ENCODE measurements around the gene VTI1A. TPM values are rescaled to one million over a fixed set of nuclear protein-coding genes. Genes with fewer than 3 reads are reported as not detected.

VTI1A gene
- total RNA-seq, 1 donor from 2014 or later = 36.9 TPM

GRCh38 chr10:112761256-112761655, 314.2 kb downstream of the VTI1A start:
- no peak for TF ChIP-seq CTCF (IDR thresholded peaks at IDR 0.05)
- Histone ChIP-seq H3K27me3 (ENCODE audit: low read depth) (no peaks in the 10 kb centered on the region), H3K4me1 (no peaks in the 10 kb centered on the region), H3K9me3 (no peaks in the 10 kb centered on the region), H3K27ac (no peak overlapping the region), H3K4me3 (no peak overlapping the region), H3K36me3 (no peaks in the 10 kb centered on the region)
- ATAC-seq = no peak
- no peak for DNase-seq
- intact Hi-C loops (cut with DNase I) = no loop called here

GRCh38 chr10:112763916-112764520, 317.0 kb downstream of the VTI1A start:
- Histone ChIP-seq H3K4me3 (no peak overlapping the region), H3K36me3 (no peaks in the 10 kb centered on the region), H3K27ac (no peak overlapping the region), H3K9me3 (no peaks in the 10 kb centered on the region), H3K4me1 (no peaks in the 10 kb centered on the region), H3K27me3 (ENCODE audit: low read depth) (no peaks in the 10 kb centered on the region)
- no peak for TF ChIP-seq CTCF (IDR thresholded peaks at IDR 0.05)
- ATAC-seq (no peak), DNase-seq (no peak)
- intact Hi-C loops (cut with DNase I) = no loop called here

GRCh38 chr10:112765717-112766235, 318.8 kb downstream of the VTI1A start:
- no peaks in the 10 kb centered on the region for H3K27me3 ChIP-seq (ENCODE audit: low read depth)
- no peak for TF ChIP-seq CTCF (IDR thresholded peaks at IDR 0.05)
- ATAC-seq = no peak
- no peaks in the 10 kb centered on the region for H3K9me3 ChIP-seq
- intact Hi-C loops (cut with DNase I) = no loop called here
- no peak overlapping the region for H3K27ac ChIP-seq
- H3K4me3 ChIP-seq = no peak overlapping the region
- H3K4me1 ChIP-seq = no peaks in the 10 kb centered on the region
- no peak for DNase-seq
- no peaks in the 10 kb centered on the region for H3K36me3 ChIP-seq

GRCh38 chr10:112766636-112767035, 319.6 kb downstream of the VTI1A start:
- no peak for TF ChIP-seq CTCF (IDR thresholded peaks at IDR 0.05)
- no peak for ATAC-seq
- Histone ChIP-seq H3K4me3 (no peak overlapping the region), H3K9me3 (no peaks in the 10 kb centered on the region), H3K36me3 (no peaks in the 10 kb centered on the region), H3K27me3 (ENCODE audit: low read depth) (no peaks in the 10 kb centered on the region), H3K27ac (no peak overlapping the region), H3K4me1 (no peaks in the 10 kb centered on the region)
- intact Hi-C loops (cut with DNase I) = no loop called here
- no peak for DNase-seq

DNA sequence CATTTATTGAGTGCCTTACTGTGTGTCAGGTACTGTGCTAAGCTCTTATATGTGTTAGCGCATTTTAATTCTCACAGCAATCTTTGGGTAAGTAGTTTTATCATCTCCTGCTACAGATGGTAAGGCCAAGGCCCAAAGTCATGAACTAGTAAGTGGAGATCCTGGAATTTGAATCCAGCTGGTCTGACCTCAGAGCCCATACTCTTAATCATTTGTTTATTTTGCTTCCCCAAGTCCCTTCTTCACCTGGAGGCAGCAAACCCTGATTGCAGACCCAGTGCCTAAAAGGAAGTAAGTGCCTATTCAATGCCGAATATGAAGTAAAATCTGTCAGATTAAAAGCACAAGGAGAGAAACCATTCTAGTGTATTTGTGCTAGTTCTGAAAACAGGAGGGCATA, 320.1 kb downstream of the VTI1A start:
- H3K27ac ChIP-seq = no peak overlapping the region
- intact Hi-C loops (cut with DNase I) = no loop called here
- no peak for TF ChIP-seq CTCF (IDR thresholded peaks at IDR 0.05)

More for the DNA sequence above, 320.1 kb downstream of the VTI1A start:
- H3K4me1 ChIP-seq = no peaks in the 10 kb centered on the region
- no peaks in the 10 kb centered on the region for H3K27me3 ChIP-seq (ENCODE audit: low read depth)
- ATAC-seq = no peak
- no peaks in the 10 kb centered on the region for H3K36me3 ChIP-seq
- DNase-seq = no peak
- H3K9me3 ChIP-seq = no peaks in the 10 kb centered on the region
- no peak overlapping the region for H3K4me3 ChIP-seq
